Ovary (tissue), 3 donors: ENCODE results near the gene SCUBE2.

Experiments
- POLR2A ChIP-seq: fragments of 450-650 bp; IDR thresholded peaks from one replicate; pipeline ENCODE4 v1.6.1; 2017; ENCODE audit warnings: antibody characterized with exemption, mild to moderate bottlenecking, moderate library complexity
- TF ChIP-seq, protein P1 (sequence below), 3 donors: fragments of 450-650 bp in 2 of 3; fragments of 200-600 bp in 1 of 3; IDR thresholded peaks; one replicate each; pipeline versions ENCODE4 v1.5.1 to v1.8.0; 2016 to 2022; ENCODE audit warnings: antibody characterized with exemption in 3 of 3, mild to moderate bottlenecking in 1 of 3
- donor health status: DM: no; HTN: no; CAD: no.

DNA sequence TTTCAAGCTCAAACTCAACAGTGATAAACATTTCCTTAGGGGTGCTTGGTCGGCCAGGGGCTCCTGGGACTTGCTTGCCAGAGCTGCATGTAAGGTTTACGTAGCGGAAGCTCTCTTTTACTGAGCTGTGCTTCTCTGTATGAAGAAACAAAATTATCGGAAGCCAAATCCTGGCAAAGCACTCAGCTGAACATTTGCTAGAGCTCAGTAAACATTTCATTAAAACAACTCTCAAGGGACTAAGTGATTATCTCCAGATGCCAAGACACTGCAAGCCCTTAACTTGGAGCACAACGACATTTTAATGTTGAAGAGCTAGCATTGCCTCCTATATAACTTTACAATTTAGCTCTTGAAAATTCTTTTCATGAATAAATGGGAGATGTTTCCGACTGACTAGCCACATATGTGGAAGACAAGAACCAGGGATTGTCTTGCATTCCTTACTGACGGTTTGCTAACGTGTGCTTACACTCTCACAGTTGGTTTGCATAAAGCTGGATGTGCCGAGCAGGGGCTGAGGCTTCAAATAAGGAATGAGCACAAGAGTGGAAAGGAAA lies 43.4 kb downstream of the SCUBE2 start:
- TF ChIP-seq, protein P1, sequence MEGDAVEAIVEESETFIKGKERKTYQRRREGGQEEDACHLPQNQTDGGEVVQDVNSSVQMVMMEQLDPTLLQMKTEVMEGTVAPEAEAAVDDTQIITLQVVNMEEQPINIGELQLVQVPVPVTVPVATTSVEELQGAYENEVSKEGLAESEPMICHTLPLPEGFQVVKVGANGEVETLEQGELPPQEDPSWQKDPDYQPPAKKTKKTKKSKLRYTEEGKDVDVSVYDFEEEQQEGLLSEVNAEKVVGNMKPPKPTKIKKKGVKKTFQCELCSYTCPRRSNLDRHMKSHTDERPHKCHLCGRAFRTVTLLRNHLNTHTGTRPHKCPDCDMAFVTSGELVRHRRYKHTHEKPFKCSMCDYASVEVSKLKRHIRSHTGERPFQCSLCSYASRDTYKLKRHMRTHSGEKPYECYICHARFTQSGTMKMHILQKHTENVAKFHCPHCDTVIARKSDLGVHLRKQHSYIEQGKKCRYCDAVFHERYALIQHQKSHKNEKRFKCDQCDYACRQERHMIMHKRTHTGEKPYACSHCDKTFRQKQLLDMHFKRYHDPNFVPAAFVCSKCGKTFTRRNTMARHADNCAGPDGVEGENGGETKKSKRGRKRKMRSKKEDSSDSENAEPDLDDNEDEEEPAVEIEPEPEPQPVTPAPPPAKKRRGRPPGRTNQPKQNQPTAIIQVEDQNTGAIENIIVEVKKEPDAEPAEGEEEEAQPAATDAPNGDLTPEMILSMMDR (IDR thresholded peaks at IDR 0.05) = no peak
- no peak for TF ChIP-seq POLR2A
